Naive B cell (primary cell): Measurements from ENCODE around the gene ZNRF1. TPM values are rescaled to one million over a fixed set of nuclear protein-coding genes. Genes with fewer than 3 reads are reported as not detected.

Experiments
- ATAC-seq, 2 donors: fragments of 150-1000 bp; cut with Tn5 transposase; 2 replicates each; pipeline ENCODE4 v1.10.0; 2021; ENCODE audit warnings: low read depth in 2 of 2, mild to moderate bottlenecking in 2 of 2, moderate library complexity in 2 of 2
- DNase-seq: peaks from one replicate; pipeline ENCODE4 v3.0.0; 2022
- H3K27ac Mint-ChIP-seq, 6 donors: one replicate each; pipeline ENCODE4 v1.8.0; 2020 to 2022; ENCODE audit warnings: mild to moderate bottlenecking in 6 of 6, mixed read lengths in 6 of 6, moderate library complexity in 5 of 6, inconsistent platforms in 2 of 6
- H3K27me3 Mint-ChIP-seq, 3 donors: one replicate each; pipeline ENCODE4 v1.8.0; 2021 to 2022; ENCODE audit warnings: mixed read lengths in 3 of 3, mild to moderate bottlenecking in 1 of 3
- H3K36me3 Mint-ChIP-seq, 2 donors: one replicate each; pipeline ENCODE4 v1.8.0; 2020 to 2022; ENCODE audit warnings: mixed read lengths in 2 of 2, inconsistent platforms in 1 of 2, mild to moderate bottlenecking in 1 of 2
- H3K4me1 Mint-ChIP-seq, 3 donors: one replicate each; pipeline ENCODE4 v1.8.0; 2020 to 2022; ENCODE audit warnings: mixed read lengths in 3 of 3, inconsistent platforms in 1 of 3, mild to moderate bottlenecking in 1 of 3, moderate library complexity in 1 of 3
- H3K4me3 Mint-ChIP-seq, 8 donors: one replicate each; pipeline ENCODE4 v1.8.0; 2020 to 2022; ENCODE audit warnings: mild to moderate bottlenecking in 8 of 8, mixed read lengths in 8 of 8, moderate library complexity in 8 of 8, inconsistent platforms in 2 of 8
- H3K9me3 Mint-ChIP-seq, 7 donors: one replicate each; pipeline ENCODE4 v1.8.0; 2020 to 2022; ENCODE audit warnings: mixed read lengths in 7 of 7, mild to moderate bottlenecking in 5 of 7, inconsistent platforms in 2 of 7, moderate library complexity in 1 of 7
- polyA plus RNA-seq, 6 donors: library from polyadenylated mRNA; unstranded; fragments of 300-500 nt; fragmentation: Illumina TruSeq; gene quantifications; one replicate each; pipeline ENCODE4 v1.2.3, GENCODE V29; 2021; ENCODE audit warnings: low read depth in 6 of 6

The ZNRF1 gene
- polyA plus RNA-seq, 6 donors from 2014 or later, result 1.1 TPM; not detected in 5

DNA sequence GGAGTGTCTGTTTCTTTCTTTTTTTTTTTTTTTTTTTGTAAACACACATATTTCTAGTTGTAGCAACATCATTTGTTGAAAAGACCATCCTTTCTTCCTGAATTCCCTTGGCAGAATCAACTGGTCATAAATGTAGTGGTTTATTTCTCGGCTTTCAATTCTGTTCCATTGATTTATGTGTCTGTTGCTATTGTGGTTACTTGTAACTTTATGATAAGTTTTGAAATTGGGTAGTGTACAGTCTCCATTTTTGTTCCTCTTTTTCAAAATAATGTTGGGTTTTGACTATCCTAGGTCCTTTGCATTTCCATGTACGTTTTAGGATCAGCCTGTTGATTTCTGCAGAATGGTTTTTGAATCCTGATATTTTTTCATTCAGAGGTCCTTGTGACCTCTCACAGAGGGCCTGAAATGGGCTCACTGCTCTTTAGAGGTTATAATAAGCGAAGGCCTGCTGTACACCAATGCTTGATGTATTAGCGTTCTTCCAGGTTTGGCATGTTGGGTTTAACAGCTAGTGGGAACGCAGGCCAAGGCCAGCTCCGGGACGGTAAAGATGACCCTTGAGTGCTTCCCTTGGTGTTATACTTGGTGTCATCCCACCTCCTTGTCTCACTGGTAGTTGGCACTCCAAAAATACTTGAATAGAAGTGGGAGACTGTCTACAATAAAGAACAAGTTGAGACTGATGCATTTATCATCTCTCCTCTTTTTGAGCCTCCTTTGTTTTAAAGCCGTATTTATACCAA is 43.8 kb downstream of the ZNRF1 start:
- DNase-seq, result no peak
- Mint-ChIP-seq H3K27ac (no peak overlapping the region), H3K27me3 (peaks cover 0 to 8% (median 0%) of the 10 kb centered on the region in 3 donors), H3K9me3 (peaks cover 0 to 12% (median 0%) of the 10 kb centered on the region in 7 donors), H3K36me3 (peaks cover 0 to 5% of the 10 kb centered on the region in 2 donors), H3K4me3 (no peak overlapping the region), H3K4me1 (peaks cover 3 to 17% (median 4%) of the 10 kb centered on the region in 3 donors)
- no peak for ATAC-seq

DNA sequence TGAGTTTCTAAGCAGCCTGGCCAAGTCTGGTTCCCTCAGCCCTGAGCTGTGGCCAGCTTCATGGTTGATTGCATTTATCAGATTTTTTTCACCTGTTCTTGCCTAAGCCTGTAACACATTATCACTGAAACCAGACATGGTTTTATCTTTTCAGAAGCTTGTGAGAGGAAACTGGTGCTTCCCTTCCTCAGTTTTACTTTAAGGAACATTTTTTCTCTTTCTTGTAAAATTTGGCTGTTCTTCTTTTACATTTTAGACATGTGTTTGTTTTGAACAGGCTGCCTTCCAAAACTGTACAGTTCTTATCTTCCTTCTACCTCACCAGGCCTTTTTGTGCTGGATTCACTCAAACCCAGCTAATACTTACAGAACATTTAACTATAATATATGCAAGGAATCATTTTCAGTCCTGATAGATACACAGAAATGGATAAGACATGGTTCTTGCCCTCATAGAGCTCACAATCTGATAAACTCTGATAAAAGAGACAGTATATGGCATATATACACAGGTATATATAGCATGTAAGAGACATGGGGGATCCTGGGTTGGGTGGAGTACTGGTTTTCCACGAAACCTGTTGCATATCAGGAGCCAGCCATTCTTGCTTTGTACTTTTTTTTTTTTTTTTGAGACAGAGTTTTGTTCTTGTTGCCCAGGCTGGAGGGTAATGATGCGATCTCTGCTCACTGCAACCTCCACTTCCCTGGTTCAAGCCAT is 44.5 kb downstream of the ZNRF1 start:
- Mint-ChIP-seq H3K27ac (no peak overlapping the region), H3K36me3 (no peaks in the 10 kb centered on the region), H3K4me1 (peaks cover 3 to 17% (median 4%) of the 10 kb centered on the region in 3 donors), H3K4me3 (no peak overlapping the region), H3K27me3 (peaks cover 0 to 6% (median 0%) of the 10 kb centered on the region in 3 donors), H3K9me3 (peaks cover 0 to 5% (median 0%) of the 10 kb centered on the region in 7 donors)
- DNase-seq (no peak), ATAC-seq (no peak)

DNA sequence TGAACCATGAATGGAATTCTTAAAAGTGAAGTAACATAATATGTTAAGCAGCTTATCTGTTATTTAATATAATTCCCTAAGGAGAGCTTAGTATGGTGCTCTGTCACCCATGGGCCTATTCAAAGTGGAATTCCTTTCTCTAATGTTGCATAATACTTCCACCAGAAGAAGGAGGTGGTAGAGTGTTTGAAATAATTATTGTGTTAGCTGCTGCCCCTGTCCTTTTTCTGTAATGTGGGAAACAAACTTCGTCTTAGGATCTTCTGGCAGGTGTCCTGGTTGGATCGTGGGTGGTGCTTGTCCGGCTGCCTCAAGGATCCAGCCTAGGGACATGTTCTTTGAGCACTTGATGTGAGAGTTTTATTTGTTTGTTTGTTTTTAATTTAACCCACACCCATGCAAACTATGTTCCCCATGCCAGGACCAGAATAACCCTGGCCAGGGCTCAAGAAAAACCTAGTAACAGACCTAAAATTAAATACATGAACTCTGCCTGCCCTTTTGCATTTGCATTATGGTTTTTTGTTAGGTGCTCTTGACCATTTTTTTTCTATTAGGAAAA is 46.1 kb downstream of the ZNRF1 start:
- Mint-ChIP-seq H3K27me3 (peaks cover 0 to 6% (median 0%) of the 10 kb centered on the region in 3 donors), H3K4me3 (no peak overlapping the region), H3K9me3 (peaks cover 0 to 1% (median 0%) of the 10 kb centered on the region in 7 donors), H3K27ac (no peak overlapping the region), H3K36me3 (no peaks in the 10 kb centered on the region), H3K4me1 (peaks cover 3 to 17% (median 4%) of the 10 kb centered on the region in 3 donors)
- DNase-seq (no peak), ATAC-seq (no peak)

DNA sequence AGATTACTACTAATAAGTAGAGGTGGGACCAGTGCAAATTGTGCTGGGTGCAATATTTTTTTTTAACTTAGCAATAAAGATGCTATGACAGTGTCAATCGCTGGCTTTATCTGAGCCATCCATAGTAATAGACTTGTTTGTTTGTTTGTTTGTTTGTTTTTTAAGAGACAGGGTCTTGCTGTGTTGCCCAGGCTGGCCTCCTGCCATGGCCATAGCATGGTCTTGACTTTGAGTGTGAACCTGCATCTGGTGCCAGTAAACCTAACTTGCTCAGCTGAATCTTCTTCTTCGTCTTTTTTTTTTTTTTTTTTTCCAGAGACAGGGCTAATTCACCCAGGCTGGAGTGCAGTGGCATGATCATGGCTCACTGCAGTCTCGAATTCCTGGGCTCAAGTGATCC is 46.6 kb downstream of the ZNRF1 start:
- Mint-ChIP-seq H3K27me3 (peaks cover 0 to 6% (median 0%) of the 10 kb centered on the region in 3 donors), H3K9me3 (peaks cover 0 to 1% (median 0%) of the 10 kb centered on the region in 7 donors), H3K36me3 (no peaks in the 10 kb centered on the region), H3K27ac (no peak overlapping the region), H3K4me3 (no peak overlapping the region), H3K4me1 (peaks cover 3 to 17% (median 4%) of the 10 kb centered on the region in 3 donors)
- ATAC-seq, result no peak
- no peak for DNase-seq

DNA sequence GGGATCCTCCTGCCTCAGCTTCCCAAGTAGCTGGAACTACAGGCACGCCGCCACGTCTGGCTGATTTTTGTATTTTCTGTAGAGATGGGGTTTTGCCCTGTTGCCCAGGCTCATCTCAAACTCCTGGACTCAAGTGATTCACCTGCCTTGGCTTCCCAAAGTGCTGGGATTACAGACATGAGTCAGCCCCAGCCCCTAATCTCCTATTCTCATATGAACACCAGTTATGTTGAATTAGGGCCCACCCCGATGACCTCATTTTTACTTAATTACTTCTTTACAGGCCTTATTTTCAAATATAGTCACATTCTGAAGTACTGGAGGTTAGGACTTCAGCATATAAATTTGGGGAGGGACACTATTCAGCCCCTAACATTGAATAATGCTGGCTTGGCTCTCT is 49.2 kb downstream of the ZNRF1 start:
- ATAC-seq (no peak), DNase-seq (no peak)
- peak overlapping the region in 1 of 8 donors; percentile 42 for H3K4me3 Mint-ChIP-seq
- no peaks in the 10 kb centered on the region for H3K36me3 Mint-ChIP-seq
- H3K27me3 Mint-ChIP-seq, result no peaks in the 10 kb centered on the region
- no peak overlapping the region for H3K27ac Mint-ChIP-seq
- H3K9me3 Mint-ChIP-seq, result peaks cover 0 to 1% (median 0%) of the 10 kb centered on the region in 7 donors
- peaks cover 0 to 6% (median 4%) of the 10 kb centered on the region in 3 donors for H3K4me1 Mint-ChIP-seq

DNA sequence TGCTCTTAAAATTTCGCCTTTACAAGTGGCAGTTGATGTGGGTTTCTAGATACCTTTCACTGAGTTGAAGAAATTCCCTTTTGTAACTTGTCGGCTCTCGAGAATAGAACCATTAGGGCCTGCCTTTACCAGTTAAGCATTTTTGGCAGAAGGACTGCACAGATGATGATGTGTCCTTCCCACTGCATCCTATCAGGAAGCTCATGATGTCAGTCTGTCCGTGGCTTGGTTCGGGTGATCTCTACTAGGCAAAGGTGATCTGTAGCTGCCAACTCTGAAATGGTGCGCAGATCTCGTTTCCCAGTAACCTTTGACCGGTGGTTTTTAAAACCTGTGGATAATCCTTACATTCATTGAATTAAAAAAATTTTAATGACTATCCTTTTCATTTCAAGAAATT is 49.7 kb downstream of the ZNRF1 start:
- ATAC-seq (no peak), DNase-seq (no peak)
- H3K9me3 Mint-ChIP-seq, result peaks cover 0 to 1% (median 0%) of the 10 kb centered on the region in 7 donors
- no peaks in the 10 kb centered on the region for H3K27me3 Mint-ChIP-seq
- peaks cover 0 to under 1% (median 0%) of the 10 kb centered on the region in 3 donors for H3K4me1 Mint-ChIP-seq
- no peak overlapping the region for H3K4me3 Mint-ChIP-seq
- no peaks in the 10 kb centered on the region for H3K36me3 Mint-ChIP-seq
- H3K27ac Mint-ChIP-seq, result no peak overlapping the region

DNA sequence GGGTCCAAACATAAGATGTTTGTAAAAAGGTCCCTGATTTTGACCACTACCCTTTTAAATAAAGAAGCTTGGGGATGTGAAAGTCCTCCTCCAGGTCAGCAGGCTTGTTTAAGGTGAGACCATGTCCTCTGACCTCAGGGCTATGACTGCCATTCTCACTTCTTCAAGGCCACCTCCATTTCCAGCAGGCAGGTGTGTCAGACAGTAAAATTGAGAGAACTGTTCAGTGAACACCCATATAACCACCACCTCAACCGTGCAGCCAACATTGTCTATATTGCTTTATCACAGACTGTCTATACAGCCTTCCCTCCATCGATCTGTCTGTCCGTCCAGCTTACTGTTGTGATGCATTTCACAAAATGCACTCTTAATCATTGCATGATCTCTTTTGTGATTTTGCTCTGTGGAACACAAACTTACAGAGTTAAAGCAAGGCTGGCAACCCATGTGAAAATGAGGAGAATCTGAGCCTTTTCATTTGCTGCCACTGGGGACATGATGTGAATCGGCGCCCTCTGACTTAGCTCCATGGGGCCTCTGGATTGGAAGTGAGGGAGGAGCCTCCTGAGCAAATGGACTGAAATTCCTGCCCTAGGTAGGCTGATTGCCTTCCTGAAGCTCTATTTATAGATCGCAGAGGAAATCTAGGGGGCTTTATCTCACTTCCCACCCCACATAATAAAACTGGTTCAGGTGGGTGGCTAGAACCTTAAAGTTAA is 53.8 kb downstream of the ZNRF1 start:
- no peak for ATAC-seq
- Mint-ChIP-seq H3K4me1 (no peaks in the 10 kb centered on the region), H3K27ac (no peak overlapping the region), H3K4me3 (no peak overlapping the region), H3K9me3 (peaks cover 0 to 1% (median 0%) of the 10 kb centered on the region in 7 donors), H3K36me3 (no peaks in the 10 kb centered on the region), H3K27me3 (peaks cover 0 to 8% (median 0%) of the 10 kb centered on the region in 3 donors)
- DNase-seq, result no peak

DNA sequence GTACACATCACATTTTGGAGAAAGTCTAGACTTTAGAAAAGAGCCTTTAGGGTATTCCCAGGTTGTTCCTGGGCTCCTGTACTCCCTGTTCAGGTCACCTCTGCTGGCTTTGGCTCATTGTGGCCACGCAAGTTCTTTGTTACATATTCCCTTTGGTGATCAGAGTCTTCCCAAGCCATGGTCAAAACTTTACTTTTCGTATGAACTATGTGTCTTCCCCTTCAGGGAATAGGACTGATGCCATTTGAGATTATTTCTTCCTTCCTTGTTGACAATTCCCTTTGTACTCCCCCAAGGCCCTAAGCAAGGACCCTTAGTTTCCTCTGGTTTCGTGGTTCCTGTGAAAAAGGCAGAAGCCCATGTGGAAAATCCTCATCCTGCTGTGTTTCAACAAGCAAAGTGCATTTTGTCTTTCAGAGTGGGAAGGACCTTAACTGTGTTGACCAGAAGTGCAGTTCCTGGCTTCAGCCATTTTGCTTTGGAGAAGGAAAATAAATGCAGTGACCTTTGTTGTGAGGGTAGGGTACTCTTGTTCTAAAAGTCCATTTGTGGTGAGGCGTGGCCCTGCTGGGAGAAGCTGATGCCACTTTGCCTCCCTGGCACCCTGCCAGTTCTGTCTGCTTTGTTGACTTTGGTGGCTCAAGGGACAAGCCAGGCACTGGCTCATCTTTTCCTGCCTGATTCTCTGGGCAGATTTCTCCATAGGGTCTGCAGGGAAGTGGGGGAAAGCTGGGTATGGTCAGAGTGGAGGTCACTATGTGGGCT is 55.1 kb downstream of the ZNRF1 start:
- no peaks in the 10 kb centered on the region for H3K36me3 Mint-ChIP-seq
- ATAC-seq (no peak), DNase-seq (no peak)
- H3K4me1 Mint-ChIP-seq, result no peaks in the 10 kb centered on the region
- H3K27ac Mint-ChIP-seq, result peak overlapping the region in 2 of 6 donors; percentile 26 to 53
- H3K4me3 Mint-ChIP-seq, result no peak overlapping the region
- no peaks in the 10 kb centered on the region for H3K9me3 Mint-ChIP-seq
- H3K27me3 Mint-ChIP-seq, result peaks cover 0 to 14% (median 4%) of the 10 kb centered on the region in 3 donors

DNA sequence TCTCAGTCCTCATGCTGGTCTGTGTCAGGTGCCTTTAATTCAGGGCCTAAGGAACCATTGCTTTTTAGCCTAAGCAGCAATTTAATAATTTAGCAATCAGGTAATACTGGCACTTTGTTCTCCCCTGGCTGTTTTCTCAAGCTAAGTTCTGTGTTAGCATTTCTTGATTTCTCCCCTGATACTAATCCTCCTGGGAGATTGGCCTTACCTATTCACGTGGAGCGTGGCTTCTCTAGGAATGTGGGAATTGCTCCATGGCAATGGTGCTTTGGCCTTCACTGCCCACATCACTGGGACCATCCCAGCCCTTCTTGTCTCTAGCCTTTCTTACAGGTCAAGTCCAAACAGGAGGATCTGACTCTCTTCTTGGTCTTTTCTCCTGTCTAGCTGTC is 55.7 kb downstream of the ZNRF1 start:
- no peak overlapping the region for H3K27ac Mint-ChIP-seq
- ATAC-seq, result no peak

DNA sequence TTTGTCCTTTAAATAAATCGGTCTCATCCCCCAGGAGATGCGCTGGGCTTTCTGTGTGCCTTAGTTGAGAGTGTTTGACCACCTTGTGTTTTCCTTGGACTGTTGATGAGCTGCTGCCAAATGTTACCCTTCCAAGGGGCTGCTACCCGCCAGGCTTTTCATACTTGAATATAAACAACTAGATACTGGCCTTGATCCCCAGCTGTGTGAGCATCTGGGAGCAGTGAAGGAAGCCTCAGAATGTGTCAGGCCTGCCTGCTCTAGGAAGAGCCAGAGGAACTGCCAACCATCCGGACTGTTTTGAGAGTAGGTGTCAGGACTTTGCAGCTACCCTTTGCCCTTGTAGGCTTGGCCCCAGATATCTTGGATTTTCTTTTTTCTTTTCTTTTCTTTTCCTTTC is 60.0 kb downstream of the ZNRF1 start:
- H3K27me3 Mint-ChIP-seq, result peaks cover 18 to 46% (median 30%) of the 10 kb centered on the region in 3 donors
- H3K36me3 Mint-ChIP-seq, result no peaks in the 10 kb centered on the region
- DNase-seq (no peak), ATAC-seq (no peak)
- H3K27ac Mint-ChIP-seq, result no peak overlapping the region
- H3K4me3 Mint-ChIP-seq, result no peak overlapping the region
- H3K4me1 Mint-ChIP-seq, result peaks cover 0 to 4% (median 0%) of the 10 kb centered on the region in 3 donors
- no peaks in the 10 kb centered on the region for H3K9me3 Mint-ChIP-seq

More for the DNA sequence above, 55.7 kb downstream of the ZNRF1 start:
- Mint-ChIP-seq H3K4me3 (no peak overlapping the region), H3K4me1 (no peaks in the 10 kb centered on the region), H3K9me3 (no peaks in the 10 kb centered on the region), H3K27me3 (peaks cover 0 to 15% (median 4%) of the 10 kb centered on the region in 3 donors), H3K36me3 (no peaks in the 10 kb centered on the region)
- no peak for DNase-seq

DNA sequence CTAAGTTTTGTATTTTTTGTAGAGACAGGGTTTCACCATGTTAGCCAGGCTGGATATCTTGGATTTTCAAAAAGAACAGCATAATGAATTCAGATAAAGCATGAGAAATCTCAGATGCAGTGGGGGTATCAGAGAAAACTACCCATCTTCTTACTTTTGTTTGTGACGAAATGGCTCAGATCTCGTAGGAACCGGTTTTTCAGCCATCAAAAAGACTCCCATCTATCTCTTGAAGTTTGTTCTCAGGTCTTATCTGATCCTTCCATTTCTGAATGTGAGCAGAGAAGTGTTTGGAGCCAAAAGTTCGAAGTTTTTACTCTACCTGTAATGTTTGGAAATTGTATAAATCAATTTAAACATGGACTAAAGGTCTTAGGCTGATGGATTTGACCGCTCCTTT is 60.6 kb downstream of the ZNRF1 start:
- Mint-ChIP-seq H3K4me3 (no peak overlapping the region), H3K36me3 (no peaks in the 10 kb centered on the region), H3K9me3 (no peaks in the 10 kb centered on the region), H3K4me1 (peaks cover 0 to 6% (median 0%) of the 10 kb centered on the region in 3 donors), H3K27me3 (peaks cover 18 to 46% (median 31%) of the 10 kb centered on the region in 3 donors), H3K27ac (peak overlapping the region in 1 of 6 donors; percentile 65)
- DNase-seq, result no peak
- no peak for ATAC-seq

DNA sequence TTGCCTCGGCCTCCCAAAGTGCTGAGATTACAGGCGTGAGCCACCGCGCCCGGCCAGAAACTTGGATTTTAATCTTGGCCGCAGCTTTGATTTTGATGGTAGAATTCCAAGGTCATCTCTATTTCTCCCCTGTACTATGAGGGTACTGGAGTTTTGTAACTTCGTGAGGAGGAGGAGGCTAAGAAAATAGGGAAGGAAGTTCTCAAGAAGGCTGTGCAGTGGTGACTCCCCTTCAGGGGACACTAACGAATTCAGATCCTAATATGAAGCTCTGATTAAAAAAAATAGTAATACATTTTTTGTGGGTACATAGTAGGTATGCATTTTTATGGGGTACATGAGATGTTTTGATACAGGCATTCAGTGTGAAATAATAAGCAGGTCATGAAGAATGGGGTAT is 61.9 kb downstream of the ZNRF1 start:
- Mint-ChIP-seq H3K27ac (no peak overlapping the region), H3K4me3 (no peak overlapping the region), H3K9me3 (peaks cover 0 to 2% (median 0%) of the 10 kb centered on the region in 7 donors), H3K27me3 (peaks cover 23 to 54% (median 44%) of the 10 kb centered on the region in 3 donors), H3K36me3 (no peaks in the 10 kb centered on the region), H3K4me1 (peaks cover 3 to 19% (median 12%) of the 10 kb centered on the region in 3 donors)
- DNase-seq, result no peak
- ATAC-seq, result no peak
